ENCODE data around the gene PLXNA2.

The PLXNA2 gene

DNA sequence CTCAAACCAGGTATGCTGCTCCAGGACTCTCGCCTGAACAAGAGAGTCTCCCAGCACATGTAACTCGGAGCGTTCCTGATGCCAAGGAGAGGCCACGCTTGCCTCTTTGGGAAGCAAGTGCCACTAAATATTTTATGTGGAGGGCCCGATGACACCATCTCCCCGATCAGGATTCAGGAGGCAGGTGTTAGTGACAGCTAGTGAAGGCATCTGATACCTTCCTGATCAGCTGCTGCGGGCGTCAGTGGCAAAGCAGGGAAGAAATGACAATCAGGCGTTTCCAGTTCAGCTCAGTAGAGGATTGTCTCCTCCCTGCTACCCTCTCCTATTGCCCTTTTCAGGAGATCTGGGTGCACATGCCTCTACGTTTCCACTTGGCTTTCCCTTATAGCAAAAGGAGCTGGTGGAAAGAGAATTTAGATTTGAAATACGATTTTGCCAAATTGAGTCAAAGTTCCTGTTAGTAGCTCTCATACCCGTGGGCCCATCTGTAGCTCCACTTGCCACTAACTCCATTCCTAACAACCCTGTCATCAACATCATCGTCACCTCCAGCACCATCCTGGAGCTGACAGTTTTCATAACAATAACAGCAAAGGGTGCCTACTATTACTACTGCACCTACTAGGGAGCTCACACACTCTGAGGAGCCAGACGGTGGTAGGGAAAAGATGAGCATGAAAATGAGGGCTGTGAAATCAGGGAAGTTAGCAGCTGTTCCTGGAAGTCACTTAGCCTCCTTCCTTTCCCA, 21.6 kb downstream of the PLXNA2 start:
- DNase-seq (ENCODE audit: low read depth, low spot score), result no peak
- no peak overlapping the region for H3K4me3 ChIP-seq (ENCODE audit: low read depth, low read length)
- POLR2A ChIA-PET, result interaction anchor here (0.5 to 0.7 kb wide), 2 partner anchors 8 to 20 kb away, joined by 3 read pairs; no protein-coding TSS in a partner anchor
- CTCF ChIA-PET, result interaction anchor here (0.9 to 34.8 kb wide), 7 partner anchors 10 to 223 kb away, joined by 3 to 469 read pairs (median 4); partner anchors contain the start of gene PLXNA2
- TF ChIP-seq CTCF (IDR thresholded peaks at IDR 0.05; ENCODE audit: insufficient read depth, low read length, missing control alignments), result no peak

GRCh38 chr1:208221291-208221622, 22.9 kb downstream of the PLXNA2 start:
- ChIA-PET POLR2A (interaction anchor here (0.8 kb wide), 1 partner anchor 14 kb away, joined by 3 read pairs; no protein-coding TSS in a partner anchor), CTCF (interaction anchor here (1.0 to 34.8 kb wide), 7 partner anchors 12 to 336 kb away, joined by 3 to 469 read pairs (median 6); partner anchors contain the start of gene PLXNA2)
- no peak for TF ChIP-seq CTCF (IDR thresholded peaks at IDR 0.05; ENCODE audit: insufficient read depth, low read length, missing control alignments)
- DNase-seq (ENCODE audit: low read depth, low spot score), result no peak
- no peak overlapping the region for H3K4me3 ChIP-seq (ENCODE audit: low read depth, low read length)

DNA sequence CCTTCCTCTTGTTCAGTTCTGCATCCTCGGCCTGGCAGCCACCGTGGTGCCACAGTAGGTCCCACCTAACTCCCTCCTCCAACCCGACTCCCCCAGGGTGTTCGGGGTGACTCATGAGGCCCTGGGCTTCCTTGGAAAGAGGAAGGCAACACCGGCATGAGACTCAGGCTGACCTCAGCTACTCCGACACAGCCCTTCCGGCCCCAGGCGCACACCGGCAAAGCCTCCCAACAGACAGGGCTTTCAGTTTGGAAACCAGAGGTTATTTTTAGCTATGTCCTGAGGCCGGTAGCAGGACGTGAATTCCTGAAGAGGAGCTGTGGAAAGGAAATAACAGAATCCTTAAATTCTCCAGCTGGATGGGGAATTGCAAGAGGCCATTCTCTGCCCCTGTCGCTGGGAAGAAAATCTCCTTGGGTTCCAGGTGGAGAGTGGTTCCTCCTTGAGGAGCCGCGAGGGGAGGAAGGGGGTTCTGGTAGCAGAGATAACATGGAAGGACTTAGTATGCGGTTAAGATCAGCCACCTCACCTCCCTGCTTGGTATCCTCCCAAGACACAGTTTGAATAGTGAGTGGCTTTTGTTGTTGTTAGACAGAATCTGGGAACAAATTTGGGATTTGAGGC, 24.4 kb downstream of the PLXNA2 start:
- POLR2A ChIA-PET, result interaction anchor here (1.0 to 2.1 kb wide), 2 partner anchors 12 to 16 kb away, joined by 6 to 8 read pairs; no protein-coding TSS in a partner anchor
- TF ChIP-seq CTCF (IDR thresholded peaks at IDR 0.05; ENCODE audit: insufficient read depth, low read length, missing control alignments), result no peak
- CTCF ChIA-PET, result interaction anchor here (0.8 to 34.8 kb wide), 5 partner anchors 7 to 22 kb away, joined by 3 to 469 read pairs (median 6); partner anchors contain the start of gene PLXNA2
- H3K4me3 ChIP-seq (ENCODE audit: low read depth, low read length), result no peak overlapping the region
- no peak for DNase-seq (ENCODE audit: low read depth, low spot score)

DNA sequence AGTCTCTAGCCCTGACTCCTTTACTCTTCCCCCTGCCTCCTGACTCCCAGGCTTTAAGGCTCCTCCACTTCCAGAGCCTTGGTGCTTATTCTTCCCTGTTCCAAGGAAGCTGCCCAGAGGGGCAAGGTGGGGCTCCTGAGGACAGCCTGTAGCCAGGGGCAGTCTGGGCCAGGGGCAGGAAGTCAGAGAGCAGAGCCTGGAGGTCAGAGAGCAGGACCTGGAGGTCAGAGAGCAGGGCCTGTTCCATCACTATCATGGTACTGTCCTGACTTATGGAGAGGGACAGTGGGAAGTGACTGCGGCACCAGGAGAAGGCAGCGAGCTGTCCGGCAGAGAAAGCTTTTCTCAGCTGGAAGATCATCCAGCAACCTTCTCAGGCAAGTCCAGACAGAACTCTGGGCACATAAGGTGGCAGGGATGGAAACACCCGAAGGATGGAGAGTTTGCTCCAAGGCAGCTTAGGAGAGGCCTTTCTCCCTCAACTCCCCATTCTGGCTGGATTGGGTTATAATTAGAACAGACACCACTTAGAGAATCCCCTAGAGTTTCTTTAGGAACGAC, 25.0 kb downstream of the PLXNA2 start:
- CTCF ChIA-PET, result interaction anchor here (1.4 to 34.8 kb wide), 4 partner anchors 7 to 22 kb away, joined by 3 to 469 read pairs (median 6); partner anchors contain the start of gene PLXNA2
- no peak for DNase-seq (ENCODE audit: low read depth, low spot score)
- POLR2A ChIA-PET, result interaction anchor here (1.0 to 2.1 kb wide), 2 partner anchors 11 to 17 kb away, joined by 6 to 8 read pairs; no protein-coding TSS in a partner anchor
- no peak overlapping the region for H3K4me3 ChIP-seq (ENCODE audit: low read depth, low read length)
- no peak for TF ChIP-seq CTCF (IDR thresholded peaks at IDR 0.05; ENCODE audit: insufficient read depth, low read length, missing control alignments)

DNA sequence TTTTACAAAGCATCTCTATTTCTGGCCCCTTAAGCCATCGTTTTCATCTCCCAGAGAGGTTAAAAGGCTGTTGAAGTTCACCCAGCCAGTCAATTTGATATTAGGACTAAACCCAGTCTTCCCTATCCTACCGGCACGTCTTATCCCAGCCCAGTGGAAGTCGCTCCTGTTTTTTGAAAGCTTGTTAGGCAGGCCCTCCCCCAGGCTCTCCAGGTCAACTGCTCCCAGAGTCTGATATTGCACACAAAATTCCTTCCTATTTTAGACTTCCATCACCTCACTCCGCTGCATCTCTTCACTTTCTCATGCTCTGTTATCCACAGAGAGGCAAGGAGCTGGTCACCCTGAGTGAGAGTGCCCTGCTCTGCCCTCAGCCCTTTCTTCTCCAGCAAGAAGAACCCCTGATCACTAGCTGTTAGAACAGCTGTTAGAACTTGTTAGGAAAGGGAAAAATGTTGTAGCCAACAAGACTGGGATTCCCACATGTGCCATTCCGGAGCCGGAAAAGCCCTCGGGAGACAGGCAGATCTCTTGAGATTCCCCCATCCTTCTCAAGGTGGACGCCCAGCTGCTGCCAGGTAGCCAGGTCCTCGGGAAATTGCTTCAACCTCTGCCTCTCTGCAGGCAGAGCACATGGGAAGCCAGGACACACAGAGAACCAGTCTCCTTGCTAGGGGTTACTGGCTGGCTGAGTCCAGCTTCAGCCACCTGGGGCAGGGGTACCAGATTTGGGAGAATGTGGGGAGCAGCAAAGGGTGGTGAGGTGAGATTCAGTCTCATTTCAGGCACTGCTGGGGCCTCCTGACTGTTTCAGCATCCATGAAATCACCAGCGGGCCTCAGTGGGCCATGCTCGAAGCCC, 25.7 kb downstream of the PLXNA2 start:
- DNase-seq (ENCODE audit: low read depth, low spot score), result no peak
- no peak overlapping the region for H3K4me3 ChIP-seq (ENCODE audit: low read depth, low read length)
- CTCF ChIA-PET, result interaction anchor here (1.0 to 34.8 kb wide), 5 partner anchors 8 to 197 kb away, joined by 3 to 469 read pairs (median 5); partner anchors contain the start of gene PLXNA2
- no peak for TF ChIP-seq CTCF (IDR thresholded peaks at IDR 0.05; ENCODE audit: insufficient read depth, low read length, missing control alignments)
- POLR2A ChIA-PET, result interaction anchor here (2.1 kb wide), 1 partner anchor 11 kb away, joined by 8 read pairs; no protein-coding TSS in a partner anchor
